Measurements from ENCODE around the gene GBP5. TPM values are rescaled to one million over a fixed set of nuclear protein-coding genes. Genes with fewer than 3 reads are reported as not detected.

The GBP5 gene
- total RNA-seq, 6 experiments from 2014 or later = 0.10 to 0.34 TPM; not detected in 4

DNA sequence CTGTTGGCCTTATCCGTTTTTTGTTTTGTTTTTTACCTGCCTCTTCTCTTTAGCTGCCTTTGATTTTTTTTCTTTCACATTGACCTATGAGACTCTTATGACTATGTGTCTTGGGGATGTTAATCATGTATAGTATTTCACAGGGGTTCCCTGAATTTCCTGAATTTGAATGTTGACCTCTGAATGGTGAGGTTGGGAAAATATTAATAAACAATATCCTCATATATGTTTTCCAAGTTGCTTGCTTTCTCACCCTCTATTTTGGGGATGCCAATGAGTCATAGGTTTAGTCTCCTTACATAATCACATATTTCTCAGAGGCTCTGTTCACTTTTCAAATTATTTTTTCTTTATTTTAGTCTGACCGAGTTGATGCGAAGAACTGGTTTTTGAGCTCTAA lies 29.6 kb downstream of the GBP5 start:
- H3K9me3 Mint-ChIP-seq = peaks cover 24% of the 10 kb centered on the region
- H3K4me1 Mint-ChIP-seq (ENCODE audit: low read depth) = no peaks in the 10 kb centered on the region
- TF ChIP-seq, protein P1, sequence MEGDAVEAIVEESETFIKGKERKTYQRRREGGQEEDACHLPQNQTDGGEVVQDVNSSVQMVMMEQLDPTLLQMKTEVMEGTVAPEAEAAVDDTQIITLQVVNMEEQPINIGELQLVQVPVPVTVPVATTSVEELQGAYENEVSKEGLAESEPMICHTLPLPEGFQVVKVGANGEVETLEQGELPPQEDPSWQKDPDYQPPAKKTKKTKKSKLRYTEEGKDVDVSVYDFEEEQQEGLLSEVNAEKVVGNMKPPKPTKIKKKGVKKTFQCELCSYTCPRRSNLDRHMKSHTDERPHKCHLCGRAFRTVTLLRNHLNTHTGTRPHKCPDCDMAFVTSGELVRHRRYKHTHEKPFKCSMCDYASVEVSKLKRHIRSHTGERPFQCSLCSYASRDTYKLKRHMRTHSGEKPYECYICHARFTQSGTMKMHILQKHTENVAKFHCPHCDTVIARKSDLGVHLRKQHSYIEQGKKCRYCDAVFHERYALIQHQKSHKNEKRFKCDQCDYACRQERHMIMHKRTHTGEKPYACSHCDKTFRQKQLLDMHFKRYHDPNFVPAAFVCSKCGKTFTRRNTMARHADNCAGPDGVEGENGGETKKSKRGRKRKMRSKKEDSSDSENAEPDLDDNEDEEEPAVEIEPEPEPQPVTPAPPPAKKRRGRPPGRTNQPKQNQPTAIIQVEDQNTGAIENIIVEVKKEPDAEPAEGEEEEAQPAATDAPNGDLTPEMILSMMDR (IDR thresholded peaks at IDR 0.05) = no peak
- no peak overlapping the region for H3K27ac Mint-ChIP-seq
- H3K27me3 Mint-ChIP-seq (ENCODE audit: insufficient read depth) = no peaks in the 10 kb centered on the region
- no peak overlapping the region for H3K4me3 Mint-ChIP-seq
- no peaks in the 10 kb centered on the region for H3K36me3 Mint-ChIP-seq (ENCODE audit: low read depth)
- DNase-seq = no peak

Other genes starting within 250 kb of the GBP5 start
- gene GBP3, start 250.0 kb downstream of the GBP5 start, total RNA-seq (2021; fragmentation: NEBNext Ultra II Directional; extraction: Animal tissue kit (Norgen Biotek cat#: 25700)) = 10 to 100 TPM; 26.5 to 44.6 (median 39.3) TPM
- 10 to 100 TPM; 26.7 to 32.7 (median 29.9) TPM for gene GBP1, start 207.7 kb downstream of the GBP5 start, total RNA-seq (2021; fragmentation: NEBNext Ultra II Directional; extraction: Animal tissue kit (Norgen Biotek cat#: 25700))
- gene GBP2, start 146.7 kb downstream of the GBP5 start, total RNA-seq (2021; fragmentation: NEBNext Ultra II Directional; extraction: Animal tissue kit (Norgen Biotek cat#: 25700)) = under 1 TPM; 0.40 to 0.85 (median 0.52) TPM
- not detected for gene GBP7, start 96.9 kb downstream of the GBP5 start, total RNA-seq (2021; fragmentation: NEBNext Ultra II Directional; extraction: Animal tissue kit (Norgen Biotek cat#: 25700))
- gene GBP4, start 73.9 kb downstream of the GBP5 start, total RNA-seq (2021; fragmentation: NEBNext Ultra II Directional; extraction: Animal tissue kit (Norgen Biotek cat#: 25700)) = under 1 TPM; 0.10 to 0.31 (median 0.22) TPM
- gene GBP6, start 91.2 kb upstream of the GBP5 start, total RNA-seq (2021; fragmentation: NEBNext Ultra II Directional; extraction: Animal tissue kit (Norgen Biotek cat#: 25700)) = not detected

Measured in HFFc6 (cell line).